ENCODE data around the gene MOCOS. TPM values are rescaled to one million over a fixed set of nuclear protein-coding genes. Genes with fewer than 3 reads are reported as not detected.

MOCOS gene
- total and polyA plus RNA-seq, 4 donors = 0.76 to 1.1 (median 0.83) TPM

GRCh38 chr18:36176177-36176584, 11.1 kb upstream of the MOCOS start:
- no CpG with 5 or more reads among the region's 2 CpGs for WGBS (ENCODE audit: insufficient coverage)
- no peak overlapping the region for H3K27ac ChIP-seq (ENCODE audit: low read depth, low read length)
- no peaks in the 10 kb centered on the region for H3K9me3 ChIP-seq (ENCODE audit: control insufficient read depth, insufficient read depth, low read length)
- DNase-seq (ENCODE audit: low read depth in 4 of 6, low spot score in 6 of 6) = no peak
- H3K27me3 ChIP-seq (ENCODE audit: control insufficient read depth, insufficient read depth, low read length) = no peaks in the 10 kb centered on the region
- H3K4me1 ChIP-seq (ENCODE audit: control insufficient read depth, insufficient read depth, low read length) = no peaks in the 10 kb centered on the region
- H3K36me3 ChIP-seq (ENCODE audit: control insufficient read depth, insufficient read depth, low read length) = peaks cover 18% of the 10 kb centered on the region
- no peak overlapping the region for H3K4me3 ChIP-seq (ENCODE audit: low read depth, low read length)

GRCh38 chr18:36176711-36177110, 10.6 kb upstream of the MOCOS start:
- no peak overlapping the region for H3K27ac ChIP-seq (ENCODE audit: low read depth, low read length)
- H3K4me1 ChIP-seq (ENCODE audit: control insufficient read depth, insufficient read depth, low read length) = no peaks in the 10 kb centered on the region
- H3K4me3 ChIP-seq (ENCODE audit: low read depth, low read length) = no peak overlapping the region
- H3K9me3 ChIP-seq (ENCODE audit: control insufficient read depth, insufficient read depth, low read length) = no peaks in the 10 kb centered on the region
- WGBS (ENCODE audit: insufficient coverage) = 98% methylated on average over 5 of the region's 9 CpGs
- DNase-seq (ENCODE audit: low read depth in 4 of 6, low spot score in 6 of 6) = no peak
- H3K27me3 ChIP-seq (ENCODE audit: control insufficient read depth, insufficient read depth, low read length) = no peaks in the 10 kb centered on the region
- H3K36me3 ChIP-seq (ENCODE audit: control insufficient read depth, insufficient read depth, low read length) = peaks cover 14% of the 10 kb centered on the region

GRCh38 chr18:36177913-36178312, 9.4 kb upstream of the MOCOS start:
- H3K27me3 ChIP-seq (ENCODE audit: control insufficient read depth, insufficient read depth, low read length) = no peaks in the 10 kb centered on the region
- no peak for DNase-seq (ENCODE audit: low read depth in 4 of 6, low spot score in 6 of 6)
- H3K36me3 ChIP-seq (ENCODE audit: control insufficient read depth, insufficient read depth, low read length) = peaks cover 10% of the 10 kb centered on the region
- H3K9me3 ChIP-seq (ENCODE audit: control insufficient read depth, insufficient read depth, low read length) = no peaks in the 10 kb centered on the region
- no peak overlapping the region for H3K4me3 ChIP-seq (ENCODE audit: low read depth, low read length)
- H3K4me1 ChIP-seq (ENCODE audit: control insufficient read depth, insufficient read depth, low read length) = no peaks in the 10 kb centered on the region
- no peak overlapping the region for H3K27ac ChIP-seq (ENCODE audit: low read depth, low read length)
- WGBS (ENCODE audit: insufficient coverage) = no CpG with 5 or more reads among the region's 3 CpGs

- Histone ChIP-seq H3K27ac (ENCODE audit: low read depth, low read length) (no peak overlapping the region), H3K27me3 (ENCODE audit: control insufficient read depth, insufficient read depth, low read length) (peaks cover 3% of the 10 kb centered on the region), H3K36me3 (ENCODE audit: control insufficient read depth, insufficient read depth, low read length) (peaks cover 7% of the 10 kb centered on the region), H3K9me3 (ENCODE audit: control insufficient read depth, insufficient read depth, low read length) (no peaks in the 10 kb centered on the region), H3K4me3 (ENCODE audit: low read depth, low read length) (no peak overlapping the region), H3K4me1 (ENCODE audit: control insufficient read depth, insufficient read depth, low read length) (no peaks in the 10 kb centered on the region)
- peak in 3 of 6 donors; percentile 17 to 76 (median 32) for DNase-seq (ENCODE audit: low read depth in 4 of 6, low spot score in 6 of 6)
- WGBS (ENCODE audit: insufficient coverage) = 45% methylated on average over 5 of the region's 7 CpGs
Measured at GRCh38 chr18:36179562-36180355, 7.5 kb upstream of the MOCOS start.

- peaks cover 4% of the 10 kb centered on the region for H3K4me1 ChIP-seq (ENCODE audit: control insufficient read depth, insufficient read depth, low read length)
- DNase-seq (ENCODE audit: low read depth in 4 of 6, low spot score in 6 of 6) = no peak
- no peaks in the 10 kb centered on the region for H3K36me3 ChIP-seq (ENCODE audit: control insufficient read depth, insufficient read depth, low read length)
- H3K27me3 ChIP-seq (ENCODE audit: control insufficient read depth, insufficient read depth, low read length) = peaks cover 15% of the 10 kb centered on the region
- H3K27ac ChIP-seq (ENCODE audit: low read depth, low read length) = no peak overlapping the region
- 82% methylated on average over 5 of the region's 6 CpGs for WGBS (ENCODE audit: insufficient coverage)
- no peaks in the 10 kb centered on the region for H3K9me3 ChIP-seq (ENCODE audit: control insufficient read depth, insufficient read depth, low read length)
- H3K4me3 ChIP-seq (ENCODE audit: low read depth, low read length) = no peak overlapping the region
Measured at GRCh38 chr18:36181441-36181840, 5.9 kb upstream of the MOCOS start.

GRCh38 chr18:36181898-36182506, 5.3 kb upstream of the MOCOS start:
- Histone ChIP-seq H3K27ac (ENCODE audit: low read depth, low read length) (no peak overlapping the region), H3K36me3 (ENCODE audit: control insufficient read depth, insufficient read depth, low read length) (no peaks in the 10 kb centered on the region), H3K27me3 (ENCODE audit: control insufficient read depth, insufficient read depth, low read length) (peaks cover 21% of the 10 kb centered on the region), H3K9me3 (ENCODE audit: control insufficient read depth, insufficient read depth, low read length) (no peaks in the 10 kb centered on the region), H3K4me1 (ENCODE audit: control insufficient read depth, insufficient read depth, low read length) (peaks cover 9% of the 10 kb centered on the region), H3K4me3 (ENCODE audit: low read depth, low read length) (no peak overlapping the region)
- 72% methylated on average over 2 of the region's 3 CpGs for WGBS (ENCODE audit: insufficient coverage)
- DNase-seq (ENCODE audit: low read depth in 4 of 6, low spot score in 6 of 6) = no peak

GRCh38 chr18:36183033-36183432, 4.3 kb upstream of the MOCOS start:
- Histone ChIP-seq H3K4me1 (ENCODE audit: control insufficient read depth, insufficient read depth, low read length) (peaks cover 18% of the 10 kb centered on the region), H3K27ac (ENCODE audit: low read depth, low read length) (no peak overlapping the region), H3K4me3 (ENCODE audit: low read depth, low read length) (no peak overlapping the region), H3K36me3 (ENCODE audit: control insufficient read depth, insufficient read depth, low read length) (no peaks in the 10 kb centered on the region), H3K27me3 (ENCODE audit: control insufficient read depth, insufficient read depth, low read length) (peaks cover 30% of the 10 kb centered on the region), H3K9me3 (ENCODE audit: control insufficient read depth, insufficient read depth, low read length) (no peaks in the 10 kb centered on the region)
- DNase-seq (ENCODE audit: low read depth in 4 of 6, low spot score in 6 of 6) = no peak
- 88% methylated on average over 6 of the region's 6 CpGs for WGBS (ENCODE audit: insufficient coverage)

- 86% methylated on average over 2 of the region's 2 CpGs for WGBS (ENCODE audit: insufficient coverage)
- no peaks in the 10 kb centered on the region for H3K9me3 ChIP-seq (ENCODE audit: control insufficient read depth, insufficient read depth, low read length)
- DNase-seq (ENCODE audit: low read depth in 4 of 6, low spot score in 6 of 6) = no peak
- no peak overlapping the region for H3K4me3 ChIP-seq (ENCODE audit: low read depth, low read length)
- H3K27me3 ChIP-seq (ENCODE audit: control insufficient read depth, insufficient read depth, low read length) = peaks cover 36% of the 10 kb centered on the region
- peaks cover 20% of the 10 kb centered on the region for H3K4me1 ChIP-seq (ENCODE audit: control insufficient read depth, insufficient read depth, low read length)
- H3K27ac ChIP-seq (ENCODE audit: low read depth, low read length) = no peak overlapping the region
- no peaks in the 10 kb centered on the region for H3K36me3 ChIP-seq (ENCODE audit: control insufficient read depth, insufficient read depth, low read length)
Measured at GRCh38 chr18:36183987-36184386, 3.3 kb upstream of the MOCOS start.

- Histone ChIP-seq H3K27me3 (ENCODE audit: control insufficient read depth, insufficient read depth, low read length) (peaks cover 42% of the 10 kb centered on the region), H3K36me3 (ENCODE audit: control insufficient read depth, insufficient read depth, low read length) (no peaks in the 10 kb centered on the region), H3K27ac (ENCODE audit: low read depth, low read length) (no peak overlapping the region), H3K4me1 (ENCODE audit: control insufficient read depth, insufficient read depth, low read length) (peaks cover 20% of the 10 kb centered on the region), H3K9me3 (ENCODE audit: control insufficient read depth, insufficient read depth, low read length) (no peaks in the 10 kb centered on the region), H3K4me3 (ENCODE audit: low read depth, low read length) (no peak overlapping the region)
- WGBS (ENCODE audit: insufficient coverage) = 100% methylated on average over 1 of the region's 3 CpGs
- DNase-seq (ENCODE audit: low read depth in 4 of 6, low spot score in 6 of 6) = no peak
Measured at GRCh38 chr18:36185157-36185556, 2.1 kb upstream of the MOCOS start.
